Measurements from ENCODE around the gene BANF2. TPM values are rescaled to one million over a fixed set of nuclear protein-coding genes. Genes with fewer than 3 reads are reported as not detected.
"Not testable (repeated sequence)": the region's sequence is repeated elsewhere in the genome, so short reads cannot be mapped to it uniquely, and the experiment has no call there.

BANF2 gene
- polyA plus RNA-seq, 1 experiment: not detected

- POLR2A ChIA-PET: no interaction called here
Measured at GRCh38 chr20:17776551-17776950, 76.8 kb downstream of the BANF2 start.

DNA sequence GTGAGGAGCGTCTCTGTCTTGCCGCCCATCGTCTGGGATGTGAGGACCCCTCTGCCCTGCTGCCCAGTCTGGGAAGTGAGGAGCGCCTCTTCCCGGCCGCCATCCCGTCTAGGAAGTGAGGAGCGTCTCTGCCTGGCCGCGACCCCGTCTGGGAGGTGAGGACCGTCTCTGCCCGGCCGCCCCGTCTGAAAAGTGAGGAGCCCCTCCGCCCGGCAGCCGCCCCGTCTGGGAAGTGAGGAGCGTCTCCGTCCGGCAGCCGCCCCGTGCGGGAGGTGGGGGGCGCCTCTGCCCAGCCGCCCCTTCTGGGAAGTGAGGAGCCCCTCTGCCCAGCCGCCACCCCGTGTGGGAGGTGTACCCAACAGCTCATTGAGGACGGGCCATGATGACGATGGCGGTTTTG lies 79.2 kb downstream of the BANF2 start:
- CTCF ChIA-PET; H3K36me3 ChIP-seq (ENCODE audit: control insufficient read depth, insufficient read depth, low read length); H3K27me3 ChIP-seq (ENCODE audit: control insufficient read depth, insufficient read depth, low read length); H3K4me3 ChIP-seq (ENCODE audit: low read depth, low read length); DNase-seq (ENCODE audit: low read depth); POLR2A ChIA-PET: not testable (repeated sequence)

More at GRCh38 chr20:17776551-17776950, 76.8 kb downstream of the BANF2 start:
- TF ChIP-seq, protein P1, sequence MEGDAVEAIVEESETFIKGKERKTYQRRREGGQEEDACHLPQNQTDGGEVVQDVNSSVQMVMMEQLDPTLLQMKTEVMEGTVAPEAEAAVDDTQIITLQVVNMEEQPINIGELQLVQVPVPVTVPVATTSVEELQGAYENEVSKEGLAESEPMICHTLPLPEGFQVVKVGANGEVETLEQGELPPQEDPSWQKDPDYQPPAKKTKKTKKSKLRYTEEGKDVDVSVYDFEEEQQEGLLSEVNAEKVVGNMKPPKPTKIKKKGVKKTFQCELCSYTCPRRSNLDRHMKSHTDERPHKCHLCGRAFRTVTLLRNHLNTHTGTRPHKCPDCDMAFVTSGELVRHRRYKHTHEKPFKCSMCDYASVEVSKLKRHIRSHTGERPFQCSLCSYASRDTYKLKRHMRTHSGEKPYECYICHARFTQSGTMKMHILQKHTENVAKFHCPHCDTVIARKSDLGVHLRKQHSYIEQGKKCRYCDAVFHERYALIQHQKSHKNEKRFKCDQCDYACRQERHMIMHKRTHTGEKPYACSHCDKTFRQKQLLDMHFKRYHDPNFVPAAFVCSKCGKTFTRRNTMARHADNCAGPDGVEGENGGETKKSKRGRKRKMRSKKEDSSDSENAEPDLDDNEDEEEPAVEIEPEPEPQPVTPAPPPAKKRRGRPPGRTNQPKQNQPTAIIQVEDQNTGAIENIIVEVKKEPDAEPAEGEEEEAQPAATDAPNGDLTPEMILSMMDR (IDR thresholded peaks at IDR 0.05; ENCODE audit: insufficient read depth, low read depth, low read length): no peak
- no peaks in the 10 kb centered on the region for H3K36me3 ChIP-seq (ENCODE audit: control insufficient read depth, insufficient read depth, low read length)
- no peaks in the 10 kb centered on the region for H3K27me3 ChIP-seq (ENCODE audit: control insufficient read depth, insufficient read depth, low read length)
- no peak for DNase-seq (ENCODE audit: low read depth)
- CTCF ChIA-PET: interaction anchor here (1.2 kb wide), 1 partner anchor 13 kb away, joined by 3 read pairs; no protein-coding TSS in a partner anchor
- no peak overlapping the region for H3K4me3 ChIP-seq (ENCODE audit: low read depth, low read length)

GRCh38 chr20:17782768-17783167 lies 83.0 kb downstream of the BANF2 start:
- DNase-seq (ENCODE audit: low read depth): no peak
- CTCF ChIA-PET: interaction anchor here (0.6 kb wide), 1 partner anchor 31 kb away, joined by 3 read pairs; no protein-coding TSS in a partner anchor
- TF ChIP-seq, protein P1 (IDR thresholded peaks at IDR 0.05; ENCODE audit: insufficient read depth, low read depth, low read length): no peak
- Histone ChIP-seq H3K4me3 (ENCODE audit: low read depth, low read length) (no peak overlapping the region), H3K27me3 (ENCODE audit: control insufficient read depth, insufficient read depth, low read length) (no peaks in the 10 kb centered on the region), H3K36me3 (ENCODE audit: control insufficient read depth, insufficient read depth, low read length) (no peaks in the 10 kb centered on the region)
- POLR2A ChIA-PET: no interaction called here

DNA sequence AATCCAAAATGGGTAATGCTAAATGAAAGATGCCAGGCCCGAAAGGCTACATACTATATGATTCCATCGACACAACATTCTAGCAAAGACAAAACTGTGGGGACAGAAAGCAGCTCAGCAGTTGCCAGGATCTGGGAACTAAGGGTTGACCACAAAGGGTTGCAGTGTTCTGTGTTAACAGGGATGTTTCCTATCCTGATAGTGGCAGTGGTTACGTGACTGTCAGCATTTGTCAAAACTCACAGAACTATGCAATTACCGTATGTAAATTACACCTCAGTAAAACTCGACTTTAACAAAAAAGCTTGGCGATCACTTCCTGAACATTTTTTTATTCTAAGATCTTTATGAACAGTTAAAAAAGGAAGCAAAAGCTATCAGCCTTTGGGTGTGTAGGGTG lies 83.9 kb downstream of the BANF2 start:
- H3K36me3 ChIP-seq (ENCODE audit: control insufficient read depth, insufficient read depth, low read length): no peaks in the 10 kb centered on the region
- ChIA-PET CTCF (interaction anchor here (1.0 kb wide), 2 partner anchors 12 to 32 kb away, joined by 3 to 4 read pairs; no protein-coding TSS in a partner anchor), POLR2A (no interaction called here)
- no peak for DNase-seq (ENCODE audit: low read depth)
- H3K4me3 ChIP-seq (ENCODE audit: low read depth, low read length): no peak overlapping the region
- H3K27me3 ChIP-seq (ENCODE audit: control insufficient read depth, insufficient read depth, low read length): no peaks in the 10 kb centered on the region
- TF ChIP-seq, protein P1 (IDR thresholded peaks at IDR 0.05; ENCODE audit: insufficient read depth, low read depth, low read length): no peak

GRCh38 chr20:17785007-17785406 lies 85.2 kb downstream of the BANF2 start:
- TF ChIP-seq, protein P1 (IDR thresholded peaks at IDR 0.05; ENCODE audit: insufficient read depth, low read depth, low read length): no peak
- CTCF ChIA-PET: interaction anchor here (0.6 kb wide), 2 partner anchors 87 to 103 kb away, joined by 3 to 5 read pairs; no protein-coding TSS in a partner anchor
- DNase-seq (ENCODE audit: low read depth): no peak
- Histone ChIP-seq H3K4me3 (ENCODE audit: low read depth, low read length) (no peak overlapping the region), H3K36me3 (ENCODE audit: control insufficient read depth, insufficient read depth, low read length) (no peaks in the 10 kb centered on the region), H3K27me3 (ENCODE audit: control insufficient read depth, insufficient read depth, low read length) (no peaks in the 10 kb centered on the region)
- POLR2A ChIA-PET: no interaction called here

Other genes starting within 250 kb of the BANF2 start
- 2.3 and 2.4 TPM in 2 replicates for gene BFSP1, start 168.6 kb upstream of the BANF2 start, polyA plus RNA-seq (2011; rRNA removed)
- 295 and 536 TPM in 2 replicates for gene DSTN, start 129.9 kb upstream of the BANF2 start, polyA plus RNA-seq (2011; rRNA removed)
- gene RRBP1, start 17.7 kb upstream of the BANF2 start, polyA plus RNA-seq (2011; rRNA removed): 87.1 and 98.7 TPM in 2 replicates

Measured in BJ (cell line).